OCI-LY7 (cell line): ENCODE results near the gene ZNF526. TPM values are rescaled to one million over a fixed set of nuclear protein-coding genes. Genes with fewer than 3 reads are reported as not detected.

Experiments
- BruUV-seq: library from RNA; stranded (reverse); fragments of 400-500 nt; replicated peaks from 2 replicates; lab custom pipeline; 2021; lab: Mats Ljungman, UMichigan
- CTCF ChIA-PET: fragments of 300-600 bp; sonication (Branson Sonifier 250); formaldehyde crosslinking; loops from one replicate; lab custom pipeline; 2022; ENCODE audit warnings: antibody characterized with exemption; ENCODE audit not compliant: unreplicated experiment; lab: Charles Lee
- POLR2A ChIA-PET: fragments of 300-600 bp; sonication (Branson Sonifier 250); formaldehyde crosslinking; loops from one replicate; lab custom pipeline; 2022; ENCODE audit warnings: antibody characterized with exemption; lab: Charles Lee
- DNase-seq: peaks from one replicate; pipeline ENCODE4 v3.0.0-alpha.2; 2015; ENCODE audit warnings: low spot score
- H2AFZ ChIP-seq: fragments of 200-600 bp; sonication (generic), shearing (Covaris generic); 2 replicates; pipeline ENCODE4 v1.6.1; 2014; ENCODE audit warnings: mild to moderate bottlenecking, antibody characterized with exemption, low read length, moderate library complexity
- H3K27ac ChIP-seq: fragments of 200-600 bp; sonication (generic); 2 replicates; pipeline ENCODE4 v1.5.1; 2014; ENCODE audit warnings: mixed run types, low read depth, mild to moderate bottlenecking, moderate library complexity, low read length, inconsistent platforms; ENCODE audit not compliant: poor library complexity, severe bottlenecking
- H3K36me3 ChIP-seq: fragments of 200-600 bp; sonication (generic); 2 replicates; pipeline ENCODE4 v1.6.1; 2014; ENCODE audit warnings: mild to moderate bottlenecking, antibody characterized with exemption, low read length, moderate library complexity, mixed read lengths; ENCODE audit not compliant: insufficient read depth
- H3K4me1 ChIP-seq: fragments of 200-600 bp; sonication (generic); 2 replicates; pipeline ENCODE4 v1.5.1; 2014; ENCODE audit warnings: mild to moderate bottlenecking, low read length; ENCODE audit not compliant: insufficient read depth, poor library complexity, severe bottlenecking
- H3K4me2 ChIP-seq: fragments of 200-600 bp; sonication (generic); 2 replicates; pipeline ENCODE4 v1.6.1; 2014; ENCODE audit warnings: mild to moderate bottlenecking, low read length
- H3K4me3 ChIP-seq: fragments of 200-600 bp; sonication (generic); 2 replicates; pipeline ENCODE4 v1.5.1; 2014; ENCODE audit warnings: mild to moderate bottlenecking, low read depth, low read length; ENCODE audit not compliant: poor library complexity, severe bottlenecking
- H3K79me2 ChIP-seq: fragments of 200-600 bp; sonication (generic); 2 replicates; pipeline ENCODE4 v1.6.1; 2016; ENCODE audit warnings: low read depth, mild to moderate bottlenecking, low read length, moderate library complexity, mixed read lengths; ENCODE audit not compliant: insufficient read depth
- H3K9me2 ChIP-seq: fragments of 200-600 bp; sonication (generic); 2 replicates; pipeline ENCODE4 v1.6.1; 2016; ENCODE audit warnings: mild to moderate bottlenecking, low read length, mixed read lengths; ENCODE audit not compliant: insufficient read depth
- H3K9me3 ChIP-seq: fragments of 200-600 bp; sonication (generic); 2 replicates; pipeline ENCODE4 v1.6.1; 2014; ENCODE audit warnings: mild to moderate bottlenecking, mixed run types, low read length, mixed read lengths
- H4K20me1 ChIP-seq: fragments of 200-600 bp; sonication (generic); 2 replicates; pipeline ENCODE4 v1.6.1; 2014; ENCODE audit warnings: mild to moderate bottlenecking, antibody characterized with exemption, low read length, moderate library complexity, mixed read lengths; ENCODE audit not compliant: insufficient read depth
- EZH2phosphoT487 ChIP-seq: fragments of 200-600 bp; sonication (generic); IDR thresholded peaks from 2 replicates; pipeline ENCODE4 v1.6.1; 2018; ENCODE audit warnings: low read depth, borderline replicate concordance, mild to moderate bottlenecking, mixed run types, antibody characterized with exemption, low read length, moderate library complexity, mixed read lengths
- intact Hi-C: fragments of 100-400 bp; cut with micrococcal nuclease; formaldehyde crosslinking; loops from one replicate; pipeline ENCODE4 v1.10.0; 2022; ENCODE audit not compliant: unreplicated experiment
- total RNA-seq, 2 experiments: library from RNA; depleted of rRNA in 1 of 2; stranded (reverse); fragments of >200 nt in 1 of 2; shearing (Covaris generic) in 1 of 2; gene quantifications; 2 replicates each; pipeline ENCODE4 v1.2.3, GENCODE V29; 2014 to 2022
- TF ChIP-seq, protein P1 (sequence below): fragments of 200-600 bp; sonication (generic); conservative IDR thresholded peaks from 2 replicates; pipeline ENCODE4 v1.5.1; 2014; ENCODE audit warnings: mild to moderate bottlenecking, antibody characterized with exemption, low read length, moderate library complexity, mixed read lengths

Gene ZNF526
- total RNA-seq, 2 experiments from 2014 or later: 9.0 to 12.7 TPM

- ChIA-PET CTCF (no interaction called here), POLR2A (no interaction called here)
- H3K79me2 ChIP-seq: peaks cover 27% of the 10 kb centered on the region; the same call in 1 of the 2 replicates
- no peak overlapping the region for H3K4me2 ChIP-seq
- peaks cover 29% of the 10 kb centered on the region for H3K36me3 ChIP-seq
- H3K27ac ChIP-seq: no peak overlapping the region
- BruUV-seq: no TSS peak
- H3K9me3 ChIP-seq: no peaks in the 10 kb centered on the region
- H4K20me1 ChIP-seq: no peaks in the 10 kb centered on the region; the same call in 1 of the 2 replicates
- H3K4me1 ChIP-seq: peaks cover 35% of the 10 kb centered on the region
- no peak for DNase-seq
- intact Hi-C loops: no loop called here
- H3K4me3 ChIP-seq: no peak overlapping the region
- TF ChIP-seq, protein P1, sequence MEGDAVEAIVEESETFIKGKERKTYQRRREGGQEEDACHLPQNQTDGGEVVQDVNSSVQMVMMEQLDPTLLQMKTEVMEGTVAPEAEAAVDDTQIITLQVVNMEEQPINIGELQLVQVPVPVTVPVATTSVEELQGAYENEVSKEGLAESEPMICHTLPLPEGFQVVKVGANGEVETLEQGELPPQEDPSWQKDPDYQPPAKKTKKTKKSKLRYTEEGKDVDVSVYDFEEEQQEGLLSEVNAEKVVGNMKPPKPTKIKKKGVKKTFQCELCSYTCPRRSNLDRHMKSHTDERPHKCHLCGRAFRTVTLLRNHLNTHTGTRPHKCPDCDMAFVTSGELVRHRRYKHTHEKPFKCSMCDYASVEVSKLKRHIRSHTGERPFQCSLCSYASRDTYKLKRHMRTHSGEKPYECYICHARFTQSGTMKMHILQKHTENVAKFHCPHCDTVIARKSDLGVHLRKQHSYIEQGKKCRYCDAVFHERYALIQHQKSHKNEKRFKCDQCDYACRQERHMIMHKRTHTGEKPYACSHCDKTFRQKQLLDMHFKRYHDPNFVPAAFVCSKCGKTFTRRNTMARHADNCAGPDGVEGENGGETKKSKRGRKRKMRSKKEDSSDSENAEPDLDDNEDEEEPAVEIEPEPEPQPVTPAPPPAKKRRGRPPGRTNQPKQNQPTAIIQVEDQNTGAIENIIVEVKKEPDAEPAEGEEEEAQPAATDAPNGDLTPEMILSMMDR: no peak
- TF ChIP-seq EZH2phosphoT487: no peak
- no peaks in the 10 kb centered on the region for H3K9me2 ChIP-seq
- H2AFZ ChIP-seq: no peak overlapping the region
Measured at GRCh38 chr19:42249769-42250168, 29.7 kb downstream of the ZNF526 start.

- Histone ChIP-seq H3K4me3 (no peak overlapping the region), H3K9me3 (no peaks in the 10 kb centered on the region), H2AFZ (no peak overlapping the region), H3K4me2 (no peak overlapping the region), H3K79me2 (peaks cover 28% of the 10 kb centered on the region; the same call in 1 of the 2 replicates), H3K9me2 (no peaks in the 10 kb centered on the region), H4K20me1 (no peaks in the 10 kb centered on the region; the same call in 1 of the 2 replicates), H3K4me1 (peaks cover 30% of the 10 kb centered on the region), H3K27ac (no peak overlapping the region), H3K36me3 (peaks cover 29% of the 10 kb centered on the region)
- no TSS peak for BruUV-seq
- CTCF ChIA-PET: no interaction called here
- TF ChIP-seq, protein P1: no peak
- no peak for TF ChIP-seq EZH2phosphoT487
- POLR2A ChIA-PET: no interaction called here
- DNase-seq: no peak
- intact Hi-C loops: no loop called here
Measured at GRCh38 chr19:42250183-42250665, 30.1 kb downstream of the ZNF526 start.

DNA sequence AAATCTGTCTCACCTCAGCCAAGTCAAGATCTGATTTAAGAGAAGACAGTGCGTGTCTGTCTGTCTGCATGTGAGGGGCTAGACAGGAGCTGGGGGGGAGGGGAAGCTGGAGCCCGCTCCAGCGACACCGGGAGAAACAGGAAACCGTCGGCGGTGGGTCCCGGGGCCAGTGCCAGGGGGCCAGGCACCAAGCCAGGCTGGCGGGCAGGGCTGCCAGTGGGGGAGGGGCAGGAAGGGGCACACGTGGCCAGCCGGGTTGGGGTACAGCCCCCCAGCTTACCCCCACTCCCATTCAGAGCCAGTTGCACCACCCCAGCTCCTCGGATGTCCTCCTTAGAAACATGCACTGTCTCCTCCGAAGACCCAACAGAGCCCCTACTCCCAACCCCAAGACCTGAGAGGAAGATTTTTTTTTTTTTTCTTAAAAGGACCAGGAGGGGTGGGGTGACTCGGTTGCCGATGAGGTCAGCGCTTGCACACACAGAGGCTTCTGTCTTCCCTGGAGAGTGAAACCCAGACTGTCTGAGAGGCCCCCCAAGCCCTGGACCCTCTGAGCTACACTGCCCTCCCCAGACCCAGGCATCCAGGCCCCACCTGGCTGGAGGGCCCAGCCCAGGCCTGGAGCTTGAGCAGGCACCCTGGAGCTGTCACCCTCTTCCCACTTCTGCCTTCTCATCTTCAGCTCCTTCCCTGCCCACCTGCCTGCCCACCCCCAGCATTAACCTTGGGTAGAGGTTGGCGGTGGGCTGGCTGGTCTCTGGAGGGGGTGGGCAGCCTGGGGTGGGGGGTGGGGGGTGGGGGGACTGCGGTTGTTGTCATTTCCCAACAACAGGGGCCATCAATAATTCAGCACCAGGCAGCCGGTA, 30.8 kb downstream of the ZNF526 start:
- CTCF ChIA-PET: no interaction called here
- no peak overlapping the region for H2AFZ ChIP-seq
- H3K9me3 ChIP-seq: no peaks in the 10 kb centered on the region
- H3K36me3 ChIP-seq: peaks cover 26% of the 10 kb centered on the region
- no peaks in the 10 kb centered on the region; the same call in 1 of the 2 replicates for H4K20me1 ChIP-seq
- TF ChIP-seq EZH2phosphoT487: no peak
- TF ChIP-seq, protein P1: no peak
- DNase-seq: no peak
- no peaks in the 10 kb centered on the region for H3K9me2 ChIP-seq
- POLR2A ChIA-PET: no interaction called here
- no peak overlapping the region for H3K27ac ChIP-seq
- BruUV-seq: no TSS peak
- intact Hi-C loops: no loop called here
- no peak overlapping the region for H3K4me3 ChIP-seq
- peaks cover 28% of the 10 kb centered on the region; the same call in 1 of the 2 replicates for H3K79me2 ChIP-seq
- peaks cover 30% of the 10 kb centered on the region for H3K4me1 ChIP-seq
- no peak overlapping the region; the same call in 1 of the 2 replicates for H3K4me2 ChIP-seq
